Activated CD8-positive, alpha-beta memory T cell treated with anti-CD3 and anti-CD28 coated beads, Interleukin-2, amount 10 ng/mL, durations not matched to agents 7 days and 5 days (primary cell): ENCODE data around the gene PAGR1. TPM values are rescaled to one million over a fixed set of nuclear protein-coding genes. Genes with fewer than 3 reads are reported as not detected.
A peak's percentile ranks its signal among the peaks of the same experiment; 100 is the strongest.
"Not testable (repeated sequence)": the region's sequence is repeated elsewhere in the genome, so short reads cannot be mapped to it uniquely, and the experiment has no call there.

Experiments
- ATAC-seq: fragments of 150-1000 bp; cut with Tn5 transposase; one replicate; pipeline ENCODE4 v1.10.0; 2021; ENCODE audit warnings: moderate library complexity
- CTCF ChIA-PET: fragments of 350-600 bp; sonication (Branson Sonifier 250); formaldehyde crosslinking; loops from one replicate; lab custom pipeline; 2021; ENCODE audit warnings: antibody characterized with exemption; lab: Charles Lee
- DNase-seq: peaks from one replicate; pipeline ENCODE4 v3.0.0-alpha.2; 2020
- H3K27ac Mint-ChIP-seq: one replicate; pipeline ENCODE4 v1.8.0; 2021; ENCODE audit warnings: mild to moderate bottlenecking, mixed read lengths
- H3K27me3 Mint-ChIP-seq: one replicate; pipeline ENCODE4 v1.8.0; 2021; ENCODE audit warnings: mixed read lengths
- H3K36me3 Mint-ChIP-seq: one replicate; pipeline ENCODE4 v1.8.0; 2021; ENCODE audit warnings: mild to moderate bottlenecking, mixed read lengths
- H3K4me1 Mint-ChIP-seq: one replicate; pipeline ENCODE4 v1.8.0; 2021; ENCODE audit warnings: mixed read lengths
- H3K4me3 Mint-ChIP-seq: one replicate; pipeline ENCODE4 v1.8.0; 2021; ENCODE audit warnings: mild to moderate bottlenecking, moderate library complexity, mixed read lengths
- H3K9me3 Mint-ChIP-seq: one replicate; pipeline ENCODE4 v1.8.0; 2022; ENCODE audit warnings: low read depth, mixed read lengths
- total RNA-seq, 2 experiments: library from RNA; stranded (reverse); gene quantifications; one replicate each; pipeline ENCODE4 v1.2.3, GENCODE V29; 2021

The PAGR1 gene
- total RNA-seq, 2 experiments from 2014 or later = 34.3 to 35.2 TPM

GRCh38 chr16:29784157-29784556 is 31.8 kb upstream of the PAGR1 start:
- H3K9me3 Mint-ChIP-seq = no peaks in the 10 kb centered on the region
- no peak overlapping the region for H3K4me3 Mint-ChIP-seq
- no peak for DNase-seq
- CTCF ChIA-PET = interaction anchor here (0.8 to 10.5 kb wide), 22 partner anchors 7 to 105 kb away, joined by 3 to 104 read pairs (median 8); partner anchors contain the start of genes MVP, PAGR1, QPRT and ZG16
- H3K36me3 Mint-ChIP-seq = no peaks in the 10 kb centered on the region
- peak; percentile 31 for ATAC-seq
- peaks cover 10% of the 10 kb centered on the region for H3K27me3 Mint-ChIP-seq
- H3K4me1 Mint-ChIP-seq = peaks cover 22% of the 10 kb centered on the region
- peak overlapping the region; percentile 21 for H3K27ac Mint-ChIP-seq

GRCh38 chr16:29784901-29785500 is 31.0 kb upstream of the PAGR1 start:
- CTCF ChIA-PET = interaction anchor here (0.6 to 10.5 kb wide), 34 partner anchors 8 to 270 kb away, joined by 3 to 104 read pairs (median 4); partner anchors contain the start of genes C16orf54, CDIPT, HIRIP3 and INO80E

GRCh38 chr16:29787155-29787554 is 28.8 kb upstream of the PAGR1 start:
- not testable (repeated sequence) for H3K4me3 Mint-ChIP-seq, H3K9me3 Mint-ChIP-seq, ATAC-seq, DNase-seq, H3K27ac Mint-ChIP-seq, H3K36me3 Mint-ChIP-seq, H3K27me3 Mint-ChIP-seq
- H3K4me1 Mint-ChIP-seq = peaks cover 35% of the 10 kb centered on the region
- CTCF ChIA-PET = interaction anchor here (2.7 to 10.5 kb wide), 3 partner anchors 32 to 86 kb away, joined by 10 to 104 read pairs (median 24); partner anchors contain the start of gene C16orf54

More at GRCh38 chr16:29784901-29785500, 31.0 kb upstream of the PAGR1 start:
- Mint-ChIP-seq H3K4me3 (peak overlapping the region; percentile 55), H3K27me3 (peaks cover 7% of the 10 kb centered on the region), H3K4me1 (peaks cover 26% of the 10 kb centered on the region), H3K36me3 (no peaks in the 10 kb centered on the region), H3K9me3 (no peaks in the 10 kb centered on the region), H3K27ac (peak overlapping the region; percentile 73)
- ATAC-seq = peak; percentile 94
- peak; percentile 84 for DNase-seq

- H3K4me3 Mint-ChIP-seq = peak overlapping the region; percentile 96
- peaks cover 24% of the 10 kb centered on the region for H3K36me3 Mint-ChIP-seq
- H3K4me1 Mint-ChIP-seq = peaks cover 46% of the 10 kb centered on the region
- CTCF ChIA-PET = interaction anchor here (0.6 to 10.5 kb wide), 27 partner anchors 9 to 110 kb away, joined by 3 to 104 read pairs (median 5); partner anchors contain the start of genes C16orf54, MAZ, MVP and PAGR1
- H3K27me3 Mint-ChIP-seq = no peaks in the 10 kb centered on the region
- no peaks in the 10 kb centered on the region for H3K9me3 Mint-ChIP-seq
- DNase-seq = no peak
- no peak for ATAC-seq
- peak overlapping the region; percentile 96 for H3K27ac Mint-ChIP-seq
These were observed 26.2 kb upstream of the PAGR1 start for GRCh38 chr16:29789775-29790182.

GRCh38 chr16:29790183-29790948 is 25.6 kb upstream of the PAGR1 start, which contains the start of gene KIF22:
KIF22 (plus strand) TSS chr16:29790751; CDS start chr16:29790760, 9 bp downstream.
- peak within 1 kb of the TSS; percentile 96 for H3K27ac Mint-ChIP-seq
- H3K4me1 Mint-ChIP-seq = peaks cover 45% of the 10 kb centered on the region
- DNase-seq (peak; percentile 100), ATAC-seq (peak; percentile 97)
- H3K27me3 Mint-ChIP-seq = no peaks in the 10 kb centered on the region
- peaks cover 27% of the 10 kb centered on the region for H3K36me3 Mint-ChIP-seq
- H3K4me3 Mint-ChIP-seq = peak within 1 kb of the TSS; percentile 96
- CTCF ChIA-PET = interaction anchor here (0.6 to 10.5 kb wide), 31 partner anchors 10 to 110 kb away, joined by 3 to 104 read pairs (median 4); partner anchors contain the start of genes C16orf54, MAZ, MVP and PAGR1
- no peaks in the 10 kb centered on the region for H3K9me3 Mint-ChIP-seq

- H3K27ac Mint-ChIP-seq = peak overlapping the region; percentile 96
- no peaks in the 10 kb centered on the region for H3K9me3 Mint-ChIP-seq
- H3K27me3 Mint-ChIP-seq = no peaks in the 10 kb centered on the region
- no peak for DNase-seq
- CTCF ChIA-PET = interaction anchor here (0.6 to 10.5 kb wide), 24 partner anchors 10 to 100 kb away, joined by 3 to 104 read pairs (median 8); partner anchors contain the start of genes C16orf54, MAZ, MVP and PAGR1
- peak overlapping the region; percentile 96 for H3K4me3 Mint-ChIP-seq
- no peak for ATAC-seq
- H3K4me1 Mint-ChIP-seq = peaks cover 42% of the 10 kb centered on the region
- H3K36me3 Mint-ChIP-seq = peaks cover 29% of the 10 kb centered on the region
These were observed 24.8 kb upstream of the PAGR1 start for GRCh38 chr16:29790949-29791844.

- Mint-ChIP-seq H3K4me1 (peaks cover 42% of the 10 kb centered on the region), H3K27me3 (no peaks in the 10 kb centered on the region), H3K36me3 (peaks cover 37% of the 10 kb centered on the region), H3K9me3 (no peaks in the 10 kb centered on the region), H3K4me3 (peak overlapping the region; percentile 96), H3K27ac (peak overlapping the region; percentile 96)
- CTCF ChIA-PET = interaction anchor here (1.0 to 10.5 kb wide), 4 partner anchors 11 to 91 kb away, joined by 3 to 104 read pairs (median 19); no protein-coding TSS in a partner anchor
- ATAC-seq = no peak
- no peak for DNase-seq
These were observed 23.8 kb upstream of the PAGR1 start for GRCh38 chr16:29791845-29792807.

GRCh38 chr16:29793153-29793552 is 22.8 kb upstream of the PAGR1 start:
- peaks cover 42% of the 10 kb centered on the region for H3K4me1 Mint-ChIP-seq
- H3K4me3 Mint-ChIP-seq, H3K9me3 Mint-ChIP-seq, ATAC-seq, H3K27me3 Mint-ChIP-seq, DNase-seq: not testable (repeated sequence)
- peak overlapping the region; percentile 69 for H3K27ac Mint-ChIP-seq
- CTCF ChIA-PET = interaction anchor here (1.3 to 10.5 kb wide), 3 partner anchors 11 to 92 kb away, joined by 5 to 104 read pairs (median 8); no protein-coding TSS in a partner anchor
- H3K36me3 Mint-ChIP-seq = peaks cover 46% of the 10 kb centered on the region

GRCh38 chr16:29794231-29794710 is 21.7 kb upstream of the PAGR1 start:
- DNase-seq (no peak), ATAC-seq (no peak)
- Mint-ChIP-seq H3K4me3 (no peak overlapping the region), H3K36me3 (peaks cover 55% of the 10 kb centered on the region), H3K4me1 (peaks cover 40% of the 10 kb centered on the region), H3K27ac (peak overlapping the region; percentile 27), H3K9me3 (no peaks in the 10 kb centered on the region), H3K27me3 (no peaks in the 10 kb centered on the region)
- CTCF ChIA-PET = interaction anchor here (1.0 to 2.1 kb wide), 6 partner anchors 9 to 93 kb away, joined by 3 to 8 read pairs (median 6); partner anchors contain the start of gene PAGR1

- Mint-ChIP-seq H3K4me1 (peaks cover 23% of the 10 kb centered on the region), H3K27me3 (no peaks in the 10 kb centered on the region), H3K9me3 (no peaks in the 10 kb centered on the region), H3K36me3 (peaks cover 52% of the 10 kb centered on the region), H3K27ac (no peak overlapping the region), H3K4me3 (no peak overlapping the region)
- no peak for DNase-seq
- ATAC-seq = no peak
- CTCF ChIA-PET = interaction anchor here (2.9 to 3.6 kb wide), 3 partner anchors 12 to 102 kb away, joined by 23 to 35 read pairs (median 29); partner anchors contain the start of genes KIF22 and PAGR1
These were observed 13.5 kb upstream of the PAGR1 start for GRCh38 chr16:29802416-29802935.

GRCh38 chr16:29804020-29804419 is 11.9 kb upstream of the PAGR1 start:
- peaks cover 54% of the 10 kb centered on the region for H3K36me3 Mint-ChIP-seq
- CTCF ChIA-PET = interaction anchor here (1.3 to 3.6 kb wide), 7 partner anchors 10 to 228 kb away, joined by 5 to 35 read pairs (median 11); partner anchors contain the start of genes KIF22 and PAGR1
- ATAC-seq = no peak
- no peak for DNase-seq
- peak overlapping the region; percentile 96 for H3K27ac Mint-ChIP-seq
- H3K9me3 Mint-ChIP-seq = no peaks in the 10 kb centered on the region
- H3K4me1 Mint-ChIP-seq = peaks cover 31% of the 10 kb centered on the region
- H3K4me3 Mint-ChIP-seq = peak overlapping the region; percentile 94
- no peaks in the 10 kb centered on the region for H3K27me3 Mint-ChIP-seq
